Kasumi-1 (cell line): ENCODE results near the gene RERE.
"Not testable (repeated sequence)": the region's sequence is repeated elsewhere in the genome, so short reads cannot be mapped to it uniquely, and the experiment has no call there.

Experiments used
- DNase-seq, 2 experiments: peaks; one replicate each; lab custom pipeline; 2025; lab: John Stamatoyannopoulos, UW

RERE gene

GRCh38 chr1:8456308-8456912, 361.0 kb downstream of the RERE start:
- DNase-seq, result no peak

- DNase-seq, result no peak
These were observed 361.6 kb downstream of the RERE start for GRCh38 chr1:8455700-8456307.

- no peak for DNase-seq
These were observed 367.1 kb downstream of the RERE start for GRCh38 chr1:8450312-8450711.

- DNase-seq, result no peak
These were observed 368.4 kb downstream of the RERE start for GRCh38 chr1:8448911-8449661.

- not testable (repeated sequence) for DNase-seq
These were observed 368.9 kb downstream of the RERE start for GRCh38 chr1:8448505-8448904.

GRCh38 chr1:8447616-8448150, 369.8 kb downstream of the RERE start:
- no peak for DNase-seq

- DNase-seq, result not testable (repeated sequence)
These were observed 371.3 kb downstream of the RERE start for GRCh38 chr1:8446119-8446518.

GRCh38 chr1:8443558-8444194, 373.8 kb downstream of the RERE start:
- peak; percentile 15 to 33 for DNase-seq

GRCh38 chr1:8441426-8441825, 376.0 kb downstream of the RERE start:
- DNase-seq, result no peak

- peak; percentile 85 to 88 for DNase-seq
These were observed 378.3 kb downstream of the RERE start for GRCh38 chr1:8439015-8439702.

- no peak for DNase-seq
These were observed 379.0 kb downstream of the RERE start for GRCh38 chr1:8438489-8438888.

GRCh38 chr1:8437347-8437746, 380.1 kb downstream of the RERE start:
- DNase-seq, result no peak

GRCh38 chr1:8435569-8436071, 381.8 kb downstream of the RERE start:
- DNase-seq, result no peak

GRCh38 chr1:8434101-8434500, 383.3 kb downstream of the RERE start:
- no peak for DNase-seq

GRCh38 chr1:8431784-8432183, 385.7 kb downstream of the RERE start:
- DNase-seq, result no peak

- peak; percentile 64 to 65 for DNase-seq
These were observed 386.4 kb downstream of the RERE start for GRCh38 chr1:8431019-8431418.

- DNase-seq, result no peak
These were observed 387.0 kb downstream of the RERE start for GRCh38 chr1:8430476-8430875.

GRCh38 chr1:8429549-8430110, 387.8 kb downstream of the RERE start:
- no peak for DNase-seq

GRCh38 chr1:8428441-8428840, 389.0 kb downstream of the RERE start:
- DNase-seq, result no peak

GRCh38 chr1:8427986-8428385, 389.5 kb downstream of the RERE start:
- DNase-seq, result peak; percentile 37 to 61

GRCh38 chr1:8427493-8427892, 389.9 kb downstream of the RERE start:
- DNase-seq, result peak; percentile 85
